ENCODE results near the gene PINK1.

PINK1 gene

DNA sequence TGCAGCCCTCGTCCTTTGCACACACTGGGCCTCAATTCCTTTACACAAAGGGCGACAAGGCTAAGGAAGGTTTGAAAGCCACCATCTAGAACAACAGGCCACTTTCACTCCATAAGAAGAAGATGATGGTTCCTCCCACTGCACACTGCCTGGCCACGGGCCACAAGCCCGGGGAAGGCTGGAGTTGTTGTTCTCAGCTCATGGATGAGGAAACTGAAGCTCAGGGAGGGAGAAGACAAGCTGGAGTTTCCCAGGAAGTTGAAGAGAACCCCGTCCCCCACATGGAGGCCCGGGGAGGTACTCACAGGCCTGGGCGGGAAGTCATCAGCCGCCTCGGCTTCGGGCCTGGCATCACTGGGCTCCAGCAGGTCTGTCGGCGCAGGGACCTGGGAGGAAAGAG, 52.5 kb downstream of the PINK1 start:
- ChIA-PET POLR2A (no interaction called here), CTCF (interaction anchor here (0.6 to 0.9 kb wide), 2 partner anchors 10 to 11 kb away, joined by 3 to 5 read pairs; no protein-coding TSS in a partner anchor)
- no peak for TF ChIP-seq ZNF747 (tag by site-specific recombination; IDR thresholded peaks at IDR 0.05)
- no peak for TF ChIP-seq ZNF558 (tag by site-specific recombination; IDR thresholded peaks at IDR 0.05)
- no peak for TF ChIP-seq KLF16 (tag by site-specific recombination; IDR thresholded peaks at IDR 0.05)
- no peak for TF ChIP-seq ZSCAN5A (tag by site-specific recombination; IDR thresholded peaks at IDR 0.05)
- TF ChIP-seq ZNF114 (tag by site-specific recombination; IDR thresholded peaks at IDR 0.05): no peak
- TF ChIP-seq, protein P1, sequence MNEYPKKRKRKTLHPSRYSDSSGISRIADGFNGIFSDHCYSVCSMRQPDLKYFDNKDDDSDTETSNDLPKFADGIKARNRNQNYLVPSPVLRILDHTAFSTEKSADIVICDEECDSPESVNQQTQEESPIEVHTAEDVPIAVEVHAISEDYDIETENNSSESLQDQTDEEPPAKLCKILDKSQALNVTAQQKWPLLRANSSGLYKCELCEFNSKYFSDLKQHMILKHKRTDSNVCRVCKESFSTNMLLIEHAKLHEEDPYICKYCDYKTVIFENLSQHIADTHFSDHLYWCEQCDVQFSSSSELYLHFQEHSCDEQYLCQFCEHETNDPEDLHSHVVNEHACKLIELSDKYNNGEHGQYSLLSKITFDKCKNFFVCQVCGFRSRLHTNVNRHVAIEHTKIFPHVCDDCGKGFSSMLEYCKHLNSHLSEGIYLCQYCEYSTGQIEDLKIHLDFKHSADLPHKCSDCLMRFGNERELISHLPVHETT (tag by site-specific recombination; IDR thresholded peaks at IDR 0.05): no peak
- no peak for TF ChIP-seq ZNF292 (tag by site-specific recombination; IDR thresholded peaks at IDR 0.05; ENCODE audit: borderline replicate concordance, low read depth)
- TF ChIP-seq PATZ1 (tag by site-specific recombination; IDR thresholded peaks at IDR 0.05): no peak
- no peak for TF ChIP-seq ZNF473 (tag by site-specific recombination; IDR thresholded peaks at IDR 0.05)
- no peak for TF ChIP-seq ZNF148 (tag by site-specific recombination; IDR thresholded peaks at IDR 0.05; ENCODE audit: borderline replicate concordance)
- TF ChIP-seq ZNF169 (tag by site-specific recombination; IDR thresholded peaks at IDR 0.05): no peak
- TF ChIP-seq ZNF670 (tag by site-specific recombination; IDR thresholded peaks at IDR 0.05; ENCODE audit: low read depth): no peak

DNA sequence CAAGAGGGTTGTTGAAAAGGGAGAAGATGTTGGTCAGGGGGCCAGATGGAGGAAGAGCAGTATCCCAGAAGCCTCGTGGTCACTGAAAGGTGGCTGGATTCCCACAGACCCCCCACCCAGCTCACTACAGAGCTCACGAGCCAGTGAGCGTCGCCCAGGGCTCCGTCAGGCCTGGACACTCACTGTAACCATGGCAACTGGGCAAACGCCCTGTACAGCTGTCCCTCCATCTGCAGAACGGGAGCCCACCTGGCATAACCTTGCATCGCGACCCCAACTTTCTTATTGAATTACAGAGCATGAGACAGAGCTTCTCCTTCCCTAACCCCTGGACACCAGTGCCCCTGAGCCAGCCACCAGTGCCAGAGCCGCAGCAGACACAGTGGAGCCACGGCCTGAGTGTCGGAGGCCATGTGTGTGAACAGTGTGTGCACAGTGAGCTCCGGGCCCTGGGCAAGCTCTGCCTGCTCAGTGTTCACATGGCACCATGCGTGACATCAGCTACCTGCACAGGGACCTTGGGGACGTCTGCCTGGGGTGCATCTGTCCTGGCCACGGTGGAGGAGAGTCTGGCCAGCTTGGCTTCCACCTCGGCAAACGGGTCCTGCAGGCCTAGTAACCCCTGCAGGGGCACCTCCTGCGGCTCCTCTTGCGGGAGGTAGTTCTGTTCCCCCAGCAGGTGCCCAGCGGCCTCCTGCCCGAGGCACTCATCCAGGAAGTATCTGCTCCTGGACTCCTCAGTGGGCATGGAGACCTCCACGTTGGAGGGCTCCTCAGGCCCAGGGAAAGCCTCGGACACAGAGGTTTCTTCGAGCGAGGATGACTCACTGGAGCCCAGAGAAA, 53.8 kb downstream of the PINK1 start:
- no peaks in the 10 kb centered on the region for H3K4me1 ChIP-seq (ENCODE audit: control insufficient read depth, insufficient read depth, low read length)
- no peak overlapping the region for H3K27ac ChIP-seq (ENCODE audit: extremely low read depth, low read depth, low read length)
- H3K9me3 ChIP-seq (ENCODE audit: control insufficient read depth, insufficient read depth, low read depth, low read length): no peaks in the 10 kb centered on the region
- 0 out of 2 replicates have a peak, but pooled peaks have one; percentile 7 for TF ChIP-seq GLIS1 (tag by site-specific recombination; IDR thresholded peaks at IDR 0.05)
- TF ChIP-seq ZNF544 (tag by site-specific recombination; IDR thresholded peaks at IDR 0.05): no peak
- no peak for TF ChIP-seq SETDB1 (IDR thresholded peaks at IDR 0.05; ENCODE audit: insufficient read length, low read length)
- no peak for TF ChIP-seq ELK4 (IDR thresholded peaks at IDR 0.05; ENCODE audit: borderline replicate concordance, low read depth, low read length)
- TF ChIP-seq ZIC2 (tag by site-specific recombination; IDR thresholded peaks at IDR 0.05): peak; percentile 54
- no peak for TF ChIP-seq ZNF701 (tag by site-specific recombination; IDR thresholded peaks at IDR 0.05)
- ChIA-PET POLR2A (no interaction called here), CTCF (interaction anchor here (1.1 kb wide), 1 partner anchor 10 kb away, joined by 6 read pairs; no protein-coding TSS in a partner anchor)
- no peak overlapping the region for H3K4me3 ChIP-seq (ENCODE audit: low read depth, low read length)
- peaks cover 0 to 7% of the 10 kb centered on the region in 2 experiments; a peak in 1 of 3 replicates for H3K36me3 ChIP-seq (ENCODE audit: control insufficient read depth in 2 of 2, insufficient read depth in 1 of 2, low read length in 2 of 2)

More for the DNA sequence above, 52.5 kb downstream of the PINK1 start:
- peaks cover 0 to 9% of the 10 kb centered on the region in 2 experiments; a peak in 1 of 3 replicates for H3K36me3 ChIP-seq (ENCODE audit: control insufficient read depth in 2 of 2, insufficient read depth in 1 of 2, low read length in 2 of 2)
- no peak overlapping the region for H3K27ac ChIP-seq (ENCODE audit: extremely low read depth, low read depth, low read length)
- no peaks in the 10 kb centered on the region for H3K9me3 ChIP-seq (ENCODE audit: control insufficient read depth, insufficient read depth, low read depth, low read length)
- no peak overlapping the region for H3K4me3 ChIP-seq (ENCODE audit: low read depth, low read length)
- no peaks in the 10 kb centered on the region for H3K4me1 ChIP-seq (ENCODE audit: control insufficient read depth, insufficient read depth, low read length)

Data from HEK293 (cell line).